Psoas muscle (tissue), 8 donors: ENCODE data around the gene OGA. TPM values are rescaled to one million over a fixed set of nuclear protein-coding genes. Genes with fewer than 3 reads are reported as not detected.

Experiments
- ATAC-seq, 4 donors: fragments of 200-7000 bp; cut with Tn5 transposase; one replicate each; pipeline ENCODE4 v1.9.1; 2020; ENCODE audit warnings: moderate library complexity in 3 of 4, mild to moderate bottlenecking in 2 of 4
- DNase-seq, 2 donors: peaks; one replicate each; pipeline ENCODE4 v3.0.0-alpha.2; 2020
- H3K27ac ChIP-seq: fragments of 200-600 bp; one replicate; pipeline ENCODE4 v1.8.0; 2022
- H3K27me3 ChIP-seq, 3 donors: fragments of 200-600 bp in 1 of 3; one replicate each; pipeline versions ENCODE4 v1.6.1 to v1.8.0; 2013 to 2022; ENCODE audit warnings: low read length in 2 of 3, mild to moderate bottlenecking in 2 of 3, moderate library complexity in 1 of 3; ENCODE audit not compliant: insufficient read depth in 3 of 3
- H3K36me3 ChIP-seq, 2 donors: fragments of 200-600 bp in 1 of 2; one replicate each; pipeline versions ENCODE4 v1.6.1 to v1.8.0; 2013 to 2022; ENCODE audit warnings: low read depth in 1 of 2, mild to moderate bottlenecking in 1 of 2, moderate library complexity in 1 of 2; ENCODE audit not compliant: insufficient read depth in 1 of 2
- H3K4me1 ChIP-seq: fragments of 200-600 bp; one replicate; pipeline ENCODE4 v1.8.0; 2022
- H3K4me3 ChIP-seq: fragments of 200-600 bp; one replicate; pipeline ENCODE4 v1.8.0; 2022; ENCODE audit warnings: mild to moderate bottlenecking
- H3K9me3 ChIP-seq: fragments of 200-600 bp; one replicate; pipeline ENCODE4 v1.8.0; 2022
- CTCF ChIP-seq: fragments of 200-600 bp; IDR thresholded peaks from one replicate; pipeline ENCODE4 v1.8.0; 2022; ENCODE audit warnings: antibody characterized with exemption
- WGBS, 3 donors: extraction: QIAGEN DNeasy Blood & Tissue Kit; methylation state at CpG; one replicate each; pipeline versions ENCODE4 v1.1.6 to v1.1.7; 2013; 5-methylcytosine and 5-hydroxymethylcytosine counted together
- intact Hi-C, 2 donors: fragments of 100-400 bp; cut with DNase I; formaldehyde crosslinking; loops; one replicate each; pipeline versions ENCODE4 v1.11.0 to v1.14.2; 2022
- polyA plus RNA-seq, 3 donors: library from polyadenylated mRNA; stranded (reverse); fragments of 200-250 nt; gene quantifications; one replicate each; pipeline ENCODE4 v1.2.3, GENCODE V29; 2013
- total RNA-seq, 4 donors: library from RNA; stranded (reverse); fragmentation: NEBNext Ultra II Directional in 2 of 4; extraction: Animal tissue kit (Norgen Biotek cat#: 25700) in 2 of 4; gene quantifications; one replicate each; pipeline versions ENCODE4 v1.2.1 to v1.2.4, GENCODE V29; 2021 to 2023
- donor health status: healthy with polysubstance abuse.
- donor health status: DM: no; HTN: no; CAD: no; lungs with moderate emphysema.
- donor health status: Bipolar disorder and iron deficiency.
- donor health status: healthy.
- donor health status: DM: yes; HTN: yes; CAD: no.
- donor health status: DM: no; HTN: no; CAD: no.
- donor health status: DM: no; HTN: no; CAD: no.
- donor health status: DM: yes; HTN: yes; CAD: no.

Gene OGA
- total and polyA plus RNA-seq, 7 donors = 12.0 to 59.8 (median 56.2) TPM

DNA sequence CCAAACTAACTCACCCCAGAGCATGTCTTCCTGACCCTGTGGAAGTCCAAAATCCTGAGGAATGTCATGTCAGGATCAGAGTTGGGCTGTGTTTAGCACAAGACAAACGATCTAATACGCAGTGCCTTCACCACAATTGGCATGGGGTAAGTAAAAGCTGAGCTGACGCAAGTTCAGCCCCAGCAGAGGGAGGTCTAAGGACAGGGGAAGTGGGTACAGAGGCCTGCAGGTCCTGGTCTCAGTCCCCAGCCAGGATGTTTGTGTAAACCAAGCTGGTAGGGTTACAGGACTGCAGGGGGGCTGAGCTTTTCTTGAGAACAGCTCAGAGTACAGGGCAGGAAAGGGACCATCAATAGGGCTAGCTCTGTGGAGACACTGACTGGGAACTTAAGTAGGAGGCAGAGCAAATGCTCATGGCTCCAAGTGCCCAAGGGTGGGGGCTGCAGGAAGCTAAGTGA, 30.7 kb upstream of the OGA start:
- Histone ChIP-seq H3K4me1 (no peaks in the 10 kb centered on the region), H3K9me3 (no peaks in the 10 kb centered on the region), H3K27ac (no peak overlapping the region), H3K27me3 (no peaks in the 10 kb centered on the region), H3K4me3 (no peak overlapping the region), H3K36me3 (peaks cover 0 to 52% of the 10 kb centered on the region in 2 donors)
- peak in 2 of 4 donors; percentile 22 to 24 for ATAC-seq
- no peak for TF ChIP-seq CTCF
- DNase-seq = no peak
- intact Hi-C loops = no loop called here
- 47 to 51% (median 49%) methylated on average over 3 of the region's 3 CpGs for WGBS, 3 donors

DNA sequence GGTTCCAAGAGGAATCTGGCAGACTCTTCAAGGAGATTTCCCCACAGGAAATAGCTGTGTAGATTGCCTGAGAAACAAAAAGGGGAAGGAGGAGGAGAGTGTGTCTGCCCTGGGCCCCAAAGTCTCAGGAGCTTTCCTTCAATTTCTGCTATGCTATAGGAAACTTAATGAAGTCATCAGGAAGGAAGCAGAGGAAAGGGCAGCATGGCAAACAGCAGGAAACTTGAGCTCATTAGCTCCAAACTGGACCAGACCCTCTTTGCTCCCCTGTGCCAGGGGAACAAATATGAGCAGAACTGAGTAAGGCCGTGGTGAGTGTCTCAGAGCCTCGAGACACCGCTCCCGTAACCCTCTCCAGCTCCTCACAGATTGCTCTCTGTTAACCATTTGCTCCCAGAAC, 30.2 kb upstream of the OGA start:
- H3K27ac ChIP-seq = no peak overlapping the region
- 61 to 68% (median 65%) methylated on average over 4 of the region's 4 CpGs for WGBS, 3 donors
- no peak for TF ChIP-seq CTCF
- H3K9me3 ChIP-seq = no peaks in the 10 kb centered on the region
- H3K27me3 ChIP-seq = no peaks in the 10 kb centered on the region
- no peak for DNase-seq
- H3K4me3 ChIP-seq = no peak overlapping the region
- peaks cover 0 to 52% of the 10 kb centered on the region in 2 donors for H3K36me3 ChIP-seq
- no peaks in the 10 kb centered on the region for H3K4me1 ChIP-seq
- no peak for ATAC-seq
- intact Hi-C loops = no loop called here

GRCh38 chr10:101845893-101846292, 27.6 kb upstream of the OGA start:
- TF ChIP-seq CTCF = no peak
- DNase-seq = no peak
- Histone ChIP-seq H3K4me1 (peaks cover 4% of the 10 kb centered on the region), H3K9me3 (no peaks in the 10 kb centered on the region), H3K27ac (no peak overlapping the region), H3K4me3 (no peak overlapping the region), H3K27me3 (no peaks in the 10 kb centered on the region), H3K36me3 (peaks cover 0 to 44% of the 10 kb centered on the region in 2 donors)
- intact Hi-C loops = no loop called here
- ATAC-seq = no peak
- WGBS, 3 donors = 76 to 92% (median 83%) methylated on average over 3 of the region's 3 CpGs

GRCh38 chr10:101843032-101844021, 25.1 kb upstream of the OGA start, which contains the start of gene KCNIP2:
Gene KCNIP2 (minus strand): TSS chr10:101843800. CDS start chr10:101843568, 232 bp downstream.
- no peak within 1 kb of the TSS for H3K4me3 ChIP-seq
- intact Hi-C loops = loop anchor here (2.0 to 5.0 kb wide), 3 partner anchors 169 to 229 kb away; no protein-coding TSS in a partner anchor
- 34 to 48% (median 42%) methylated on average over 31 to 60 of the region's 60 CpGs for WGBS, 3 donors
- H3K36me3 ChIP-seq = peaks cover 0 to 30% of the 10 kb centered on the region in 2 donors
- H3K27ac ChIP-seq = no peak within 1 kb of the TSS
- peaks cover 24% of the 10 kb centered on the region for H3K4me1 ChIP-seq
- no peak for ATAC-seq
- no peak for DNase-seq
- H3K27me3 ChIP-seq = no peaks in the 10 kb centered on the region
- TF ChIP-seq CTCF = peak; percentile 30
- no peaks in the 10 kb centered on the region for H3K9me3 ChIP-seq
